Left renal cortex interstitium (tissue), 4 donors: ENCODE data around the gene LMNB1. TPM values are rescaled to one million over a fixed set of nuclear protein-coding genes. Genes with fewer than 3 reads are reported as not detected.

Source experiments
- DNase-seq, 4 donors: peaks; one replicate each; pipeline ENCODE4 v3.0.0-alpha.2; 2013; ENCODE audit warnings: low read depth in 4 of 4, low spot score in 2 of 4, missing footprints in 1 of 4
- polyA plus RNA-seq, 4 donors: library from polyadenylated mRNA; unstranded; fragments of 120-200 nt; gene quantifications; one replicate each; pipeline ENCODE4 v1.2.1, GENCODE V29; 2013; ENCODE audit not compliant: insufficient read length in 4 of 4

Gene LMNB1
- polyA plus RNA-seq, 4 donors = 112 to 120 (median 113) TPM

DNA sequence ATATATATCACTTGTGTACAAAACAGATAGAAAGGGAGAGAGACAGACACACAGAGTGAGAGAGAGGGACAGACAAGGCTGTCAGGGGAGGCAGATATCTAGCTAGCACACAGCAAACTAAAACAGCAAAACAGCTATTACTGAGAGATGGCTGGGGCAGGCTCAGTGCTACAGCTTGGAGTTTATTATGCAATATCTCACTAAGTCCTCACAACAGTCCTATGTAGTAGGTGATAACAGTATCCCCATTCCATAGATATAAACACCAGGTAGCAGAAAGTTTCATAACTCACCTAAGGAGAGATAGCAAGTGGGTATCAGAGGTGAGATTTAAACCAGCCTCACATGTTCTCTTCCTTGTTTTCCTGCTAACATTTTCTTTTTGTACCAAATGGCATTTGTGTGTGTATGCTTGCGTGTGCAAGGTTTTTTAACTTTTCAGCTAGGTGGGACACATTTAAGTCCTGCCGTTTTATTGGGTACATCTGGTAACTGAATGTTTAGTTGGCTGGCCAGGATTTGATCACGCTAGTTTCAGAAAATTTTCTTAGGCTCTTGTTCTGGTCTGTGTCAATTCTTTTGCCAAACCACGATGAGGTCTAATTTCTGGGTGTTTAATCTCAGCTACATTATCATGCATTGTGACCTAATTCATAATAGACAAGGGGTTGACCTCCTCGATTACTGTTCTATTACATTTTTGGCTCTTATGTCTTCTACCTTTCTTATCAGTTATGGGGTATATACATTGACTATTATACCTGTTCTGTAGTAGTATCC is 105.1 kb downstream of the LMNB1 start:
- DNase-seq = no peak

DNA sequence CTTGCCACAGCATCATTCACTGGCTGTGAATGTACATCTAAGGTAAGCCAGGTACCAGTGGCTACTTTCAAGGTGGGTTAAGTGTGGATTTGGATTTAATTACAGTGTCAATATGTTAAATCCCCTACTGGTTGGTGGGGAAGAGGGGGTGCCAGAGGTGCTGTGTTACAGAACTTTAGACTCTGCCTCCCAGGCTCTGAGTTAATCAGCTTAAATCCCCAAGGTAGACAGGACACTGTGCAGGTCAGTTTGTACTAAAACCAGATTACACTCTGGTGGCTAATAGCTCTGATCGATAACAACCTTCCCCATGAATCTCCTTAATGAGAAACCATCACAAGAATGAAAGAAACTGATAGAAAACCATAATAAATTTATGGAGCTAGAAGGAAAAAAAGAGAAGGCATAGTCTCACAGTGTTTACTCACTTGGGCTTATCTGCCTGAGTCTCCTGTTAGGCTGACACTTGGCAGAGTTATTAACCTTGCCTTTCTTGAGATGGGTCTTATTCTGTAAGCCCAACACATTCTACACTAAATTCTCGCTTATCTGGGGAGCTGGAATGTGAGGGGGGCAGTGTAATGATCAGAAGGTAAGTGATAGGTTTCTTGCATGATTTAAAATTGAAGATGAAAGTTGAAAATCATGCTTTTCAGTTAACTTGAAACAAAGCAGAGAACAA is 106.8 kb downstream of the LMNB1 start:
- no peak for DNase-seq

DNA sequence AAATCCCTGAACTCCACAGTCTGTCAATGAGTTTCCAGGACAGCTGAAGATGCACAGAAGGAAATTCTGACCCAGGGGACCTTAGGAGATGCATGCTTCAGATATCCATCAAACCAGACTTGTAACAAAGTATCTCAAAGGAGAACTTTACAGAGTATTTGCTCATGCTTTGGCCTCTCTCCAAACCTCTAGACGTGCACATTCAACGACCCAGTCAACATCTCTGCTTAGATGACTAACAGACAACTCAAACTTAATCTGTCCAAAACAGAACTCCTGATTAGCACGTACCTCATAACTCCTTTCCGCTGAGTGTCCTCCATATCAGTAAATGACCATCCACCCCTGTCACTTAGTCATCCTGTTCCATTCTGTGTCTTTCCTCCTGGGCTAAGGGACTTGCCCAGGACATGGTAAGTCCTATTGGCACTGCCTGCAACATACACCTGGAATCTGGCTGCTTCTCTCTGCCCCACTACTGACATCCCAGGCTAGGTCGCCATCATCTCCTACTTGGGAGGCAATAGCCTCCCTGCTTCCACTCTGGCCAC is 107.4 kb downstream of the LMNB1 start:
- no peak for DNase-seq

Other genes starting within 250 kb of the LMNB1 start
- gene ALDH7A1, start 181.9 kb upstream of the LMNB1 start, polyA plus RNA-seq = 100 to 1,000 TPM; 129 to 177 (median 153) TPM
- 10 to 100 TPM; 54.9 to 100.0 (median 74.8) TPM for gene PHAX, start 176.2 kb upstream of the LMNB1 start, polyA plus RNA-seq